ENCODE data around the gene MOB3A. TPM values are rescaled to one million over a fixed set of nuclear protein-coding genes. Genes with fewer than 3 reads are reported as not detected.

MOB3A gene
- total and polyA plus RNA-seq, 4 donors: 3.4 to 8.7 (median 6.5) TPM

- Histone ChIP-seq H3K4me3 (ENCODE audit: low read depth in 1 of 3, low read length in 3 of 3) (no peak overlapping the region), H3K27me3 (ENCODE audit: control insufficient read depth in 4 of 4, insufficient read depth in 4 of 4, low read length in 3 of 4) (no peaks in the 10 kb centered on the region), H3K36me3 (ENCODE audit: control insufficient read depth in 4 of 4, insufficient read depth in 3 of 4, low read depth in 1 of 4, low read length in 3 of 4) (peaks cover 0 to 6% (median 0%) of the 10 kb centered on the region in 4 donors), H3K9ac (ENCODE audit: low read depth in 1 of 2, low read length in 2 of 2) (no peak overlapping the region), H3K4me1 (ENCODE audit: control insufficient read depth in 4 of 4, insufficient read depth in 4 of 4, low read length in 3 of 4) (peaks cover 3 to 21% (median 11%) of the 10 kb centered on the region in 4 donors), H3K27ac (ENCODE audit: low read depth in 1 of 2, low read length in 2 of 2) (no peak overlapping the region), H3K9me3 (ENCODE audit: control insufficient read depth in 4 of 4, low read length in 3 of 4) (peaks cover 0 to 9% (median 2%) of the 10 kb centered on the region in 4 donors)
- TF ChIP-seq GABPA (IDR thresholded peaks at IDR 0.05 in 1 of 2, conservative IDR thresholded peaks at IDR 0.05 in 1 of 2) (no peak), YY1 (IDR thresholded peaks at IDR 0.05) (no peak), JUND (IDR thresholded peaks at IDR 0.05) (no peak), NR2F2 (IDR thresholded peaks at IDR 0.05) (no peak), CTCF (IDR thresholded peaks at IDR 0.05; ENCODE audit: low read depth, low read length, missing input control) (no peak), EGR1 (IDR thresholded peaks at IDR 0.05; ENCODE audit: low read depth in 2 of 2) (no peak), TAF1 (conservative IDR thresholded peaks at IDR 0.05) (no peak), ATF3 (IDR thresholded peaks at IDR 0.05) (no peak), FOXA2 (IDR thresholded peaks at IDR 0.05) (no peak), SP1 (IDR thresholded peaks at IDR 0.05) (no peak), FOXA1 (IDR thresholded peaks at IDR 0.05) (no peak), RAD21 (IDR thresholded peaks at IDR 0.05) (no peak), HNF4A (conservative IDR thresholded peaks at IDR 0.05) (no peak), RXRA (IDR thresholded peaks at IDR 0.05) (no peak)
- TF ChIP-seq, protein P1, sequence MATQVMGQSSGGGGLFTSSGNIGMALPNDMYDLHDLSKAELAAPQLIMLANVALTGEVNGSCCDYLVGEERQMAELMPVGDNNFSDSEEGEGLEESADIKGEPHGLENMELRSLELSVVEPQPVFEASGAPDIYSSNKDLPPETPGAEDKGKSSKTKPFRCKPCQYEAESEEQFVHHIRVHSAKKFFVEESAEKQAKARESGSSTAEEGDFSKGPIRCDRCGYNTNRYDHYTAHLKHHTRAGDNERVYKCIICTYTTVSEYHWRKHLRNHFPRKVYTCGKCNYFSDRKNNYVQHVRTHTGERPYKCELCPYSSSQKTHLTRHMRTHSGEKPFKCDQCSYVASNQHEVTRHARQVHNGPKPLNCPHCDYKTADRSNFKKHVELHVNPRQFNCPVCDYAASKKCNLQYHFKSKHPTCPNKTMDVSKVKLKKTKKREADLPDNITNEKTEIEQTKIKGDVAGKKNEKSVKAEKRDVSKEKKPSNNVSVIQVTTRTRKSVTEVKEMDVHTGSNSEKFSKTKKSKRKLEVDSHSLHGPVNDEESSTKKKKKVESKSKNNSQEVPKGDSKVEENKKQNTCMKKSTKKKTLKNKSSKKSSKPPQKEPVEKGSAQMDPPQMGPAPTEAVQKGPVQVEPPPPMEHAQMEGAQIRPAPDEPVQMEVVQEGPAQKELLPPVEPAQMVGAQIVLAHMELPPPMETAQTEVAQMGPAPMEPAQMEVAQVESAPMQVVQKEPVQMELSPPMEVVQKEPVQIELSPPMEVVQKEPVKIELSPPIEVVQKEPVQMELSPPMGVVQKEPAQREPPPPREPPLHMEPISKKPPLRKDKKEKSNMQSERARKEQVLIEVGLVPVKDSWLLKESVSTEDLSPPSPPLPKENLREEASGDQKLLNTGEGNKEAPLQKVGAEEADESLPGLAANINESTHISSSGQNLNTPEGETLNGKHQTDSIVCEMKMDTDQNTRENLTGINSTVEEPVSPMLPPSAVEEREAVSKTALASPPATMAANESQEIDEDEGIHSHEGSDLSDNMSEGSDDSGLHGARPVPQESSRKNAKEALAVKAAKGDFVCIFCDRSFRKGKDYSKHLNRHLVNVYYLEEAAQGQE (IDR thresholded peaks at IDR 0.05): no peak
- TF ChIP-seq, protein P2, sequence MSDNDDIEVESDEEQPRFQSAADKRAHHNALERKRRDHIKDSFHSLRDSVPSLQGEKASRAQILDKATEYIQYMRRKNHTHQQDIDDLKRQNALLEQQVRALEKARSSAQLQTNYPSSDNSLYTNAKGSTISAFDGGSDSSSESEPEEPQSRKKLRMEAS (IDR thresholded peaks at IDR 0.05): no peak
- TF ChIP-seq, protein P3, sequence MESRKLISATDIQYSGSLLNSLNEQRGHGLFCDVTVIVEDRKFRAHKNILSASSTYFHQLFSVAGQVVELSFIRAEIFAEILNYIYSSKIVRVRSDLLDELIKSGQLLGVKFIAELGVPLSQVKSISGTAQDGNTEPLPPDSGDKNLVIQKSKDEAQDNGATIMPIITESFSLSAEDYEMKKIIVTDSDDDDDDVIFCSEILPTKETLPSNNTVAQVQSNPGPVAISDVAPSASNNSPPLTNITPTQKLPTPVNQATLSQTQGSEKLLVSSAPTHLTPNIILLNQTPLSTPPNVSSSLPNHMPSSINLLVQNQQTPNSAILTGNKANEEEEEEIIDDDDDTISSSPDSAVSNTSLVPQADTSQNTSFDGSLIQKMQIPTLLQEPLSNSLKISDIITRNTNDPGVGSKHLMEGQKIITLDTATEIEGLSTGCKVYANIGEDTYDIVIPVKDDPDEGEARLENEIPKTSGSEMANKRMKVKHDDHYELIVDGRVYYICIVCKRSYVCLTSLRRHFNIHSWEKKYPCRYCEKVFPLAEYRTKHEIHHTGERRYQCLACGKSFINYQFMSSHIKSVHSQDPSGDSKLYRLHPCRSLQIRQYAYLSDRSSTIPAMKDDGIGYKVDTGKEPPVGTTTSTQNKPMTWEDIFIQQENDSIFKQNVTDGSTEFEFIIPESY (IDR thresholded peaks at IDR 0.05): no peak
- WGBS: 95% methylated on average over 6 of the region's 6 CpGs
- no peak for DNase-seq (ENCODE audit: low spot score)
Observed at GRCh38 chr19:2033115-2033824, 62.9 kb downstream of the MOB3A start.
